Measurements from ENCODE around the gene AP1S3. TPM values are rescaled to one million over a fixed set of nuclear protein-coding genes. Genes with fewer than 3 reads are reported as not detected.

Gene AP1S3
- total RNA-seq (2022; extraction: Qiagen RNA extraction), result 28.0 to 40.5 TPM (median 36.0 TPM) in 5 replicates

GRCh38 chr2:223837287-223838061 is at the start of gene AP1S3:
AP1S3 (minus strand) TSS chr2:223837582; CDS start chr2:223837450, 132 bp downstream.

Other genes with a start within 250 kb of the AP1S3 start
- 1.0 to 1.5 TPM (median 1.2 TPM) in 5 replicates for gene SCG2, start 235.2 kb downstream of the AP1S3 start, total RNA-seq (2022; extraction: Qiagen RNA extraction)
- 28.1 to 41.5 TPM (median 36.6 TPM) in 5 replicates for gene WDFY1, start 107.8 kb upstream of the AP1S3 start, total RNA-seq (2022; extraction: Qiagen RNA extraction)
- gene MRPL44, start 119.9 kb upstream of the AP1S3 start, total RNA-seq (2022; extraction: Qiagen RNA extraction), result 46.0 to 49.7 TPM (median 48.3 TPM) in 5 replicates
- 144 to 168 TPM (median 151 TPM) in 5 replicates for gene SERPINE2, start 201.7 kb upstream of the AP1S3 start, total RNA-seq (2022; extraction: Qiagen RNA extraction)